ENCODE data around the gene GPC6.

- no peak for TF ChIP-seq CTCF (IDR thresholded peaks at IDR 0.05)
- TF ChIP-seq POLR2A (IDR thresholded peaks at IDR 0.05) = no peak
- TF ChIP-seq EP300 (IDR thresholded peaks at IDR 0.05) = no peak
Observed at GRCh38 chr13:93234459-93234858, 7.9 kb downstream of the GPC6 start.
